RWPE2 (cell line): ENCODE data around the gene PPP1CB.

ENCODE experiments used
- ATAC-seq: fragments of 200-7000 bp; cut with Tn5 transposase; 3 replicates; pipeline ENCODE4 v1.9.1; 2021; ENCODE audit warnings: low read depth
- DNase-seq: peaks from one replicate; pipeline ENCODE4 v3.0.0-alpha.2; 2020; ENCODE audit warnings: low spot score
- H3K27ac ChIP-seq: fragments of 450-650 bp; 2 replicates; pipeline ENCODE4 v1.5.1; 2017; ENCODE audit warnings: mild to moderate bottlenecking; ENCODE audit not compliant: poor library complexity, severe bottlenecking
- H3K27me3 ChIP-seq: fragments of 250-450 bp; sonication (Bioruptor Pico); 2 replicates; pipeline ENCODE4 v1.5.1; 2021; ENCODE audit warnings: mild to moderate bottlenecking, moderate library complexity; ENCODE audit not compliant: insufficient read depth, poor library complexity, severe bottlenecking
- H3K36me3 ChIP-seq: fragments of 250-450 bp; sonication (Bioruptor Pico); 2 replicates; pipeline ENCODE4 v1.5.1; 2020; ENCODE audit warnings: low read depth, mild to moderate bottlenecking, moderate library complexity
- H3K4me1 ChIP-seq: fragments of 250-450 bp; sonication (Bioruptor Pico); 2 replicates; pipeline ENCODE4 v1.5.1; 2021; ENCODE audit warnings: mild to moderate bottlenecking, moderate library complexity; ENCODE audit not compliant: insufficient read depth, poor library complexity, severe bottlenecking
- H3K4me3 ChIP-seq: fragments of 250-450 bp; sonication (Bioruptor Pico); 2 replicates; pipeline ENCODE4 v1.5.1; 2021; ENCODE audit warnings: mild to moderate bottlenecking, moderate library complexity; ENCODE audit not compliant: severe bottlenecking
- H3K9me3 ChIP-seq: fragments of 250-450 bp; sonication (Bioruptor Pico); 2 replicates; pipeline ENCODE4 v1.5.1; 2021; ENCODE audit warnings: mild to moderate bottlenecking, moderate library complexity; ENCODE audit not compliant: severe bottlenecking
- TF ChIP-seq, protein P1 (sequence below): fragments of 450-650 bp; IDR thresholded peaks from one replicate; pipeline ENCODE4 v1.5.1; 2017; ENCODE audit warnings: mild to moderate bottlenecking, moderate library complexity; ENCODE audit not compliant: poor library complexity, severe bottlenecking

PPP1CB gene

DNA sequence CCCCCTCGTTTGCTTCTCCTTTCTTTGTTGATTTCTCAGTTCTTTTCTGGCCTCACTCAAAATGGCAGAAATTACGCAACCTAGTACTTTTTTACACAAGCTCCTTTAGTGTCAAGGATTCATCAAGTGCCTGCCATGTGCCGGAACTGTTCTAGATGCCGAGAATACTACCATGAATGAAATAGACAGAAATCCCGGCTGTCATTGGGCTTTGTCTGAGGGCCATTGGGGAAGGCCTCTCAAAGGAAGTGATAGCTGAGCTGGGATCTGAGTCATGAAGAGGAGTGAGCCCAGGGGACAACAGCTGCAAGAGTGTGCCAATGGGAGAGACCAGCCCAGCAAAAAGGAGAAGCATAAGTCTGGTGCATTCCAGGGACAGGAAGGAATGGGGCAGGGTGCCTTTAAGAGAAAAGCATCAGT is 34.3 kb upstream of the PPP1CB start:
- Histone ChIP-seq H3K27me3 (no peaks in the 10 kb centered on the region), H3K4me3 (no peak overlapping the region), H3K4me1 (peaks cover 29% of the 10 kb centered on the region), H3K36me3 (no peaks in the 10 kb centered on the region), H3K27ac (peak overlapping the region; percentile 77), H3K9me3 (no peaks in the 10 kb centered on the region)
- peak; percentile 69 for DNase-seq
- TF ChIP-seq, protein P1, sequence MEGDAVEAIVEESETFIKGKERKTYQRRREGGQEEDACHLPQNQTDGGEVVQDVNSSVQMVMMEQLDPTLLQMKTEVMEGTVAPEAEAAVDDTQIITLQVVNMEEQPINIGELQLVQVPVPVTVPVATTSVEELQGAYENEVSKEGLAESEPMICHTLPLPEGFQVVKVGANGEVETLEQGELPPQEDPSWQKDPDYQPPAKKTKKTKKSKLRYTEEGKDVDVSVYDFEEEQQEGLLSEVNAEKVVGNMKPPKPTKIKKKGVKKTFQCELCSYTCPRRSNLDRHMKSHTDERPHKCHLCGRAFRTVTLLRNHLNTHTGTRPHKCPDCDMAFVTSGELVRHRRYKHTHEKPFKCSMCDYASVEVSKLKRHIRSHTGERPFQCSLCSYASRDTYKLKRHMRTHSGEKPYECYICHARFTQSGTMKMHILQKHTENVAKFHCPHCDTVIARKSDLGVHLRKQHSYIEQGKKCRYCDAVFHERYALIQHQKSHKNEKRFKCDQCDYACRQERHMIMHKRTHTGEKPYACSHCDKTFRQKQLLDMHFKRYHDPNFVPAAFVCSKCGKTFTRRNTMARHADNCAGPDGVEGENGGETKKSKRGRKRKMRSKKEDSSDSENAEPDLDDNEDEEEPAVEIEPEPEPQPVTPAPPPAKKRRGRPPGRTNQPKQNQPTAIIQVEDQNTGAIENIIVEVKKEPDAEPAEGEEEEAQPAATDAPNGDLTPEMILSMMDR: no peak
- peak; percentile 72 for ATAC-seq

DNA sequence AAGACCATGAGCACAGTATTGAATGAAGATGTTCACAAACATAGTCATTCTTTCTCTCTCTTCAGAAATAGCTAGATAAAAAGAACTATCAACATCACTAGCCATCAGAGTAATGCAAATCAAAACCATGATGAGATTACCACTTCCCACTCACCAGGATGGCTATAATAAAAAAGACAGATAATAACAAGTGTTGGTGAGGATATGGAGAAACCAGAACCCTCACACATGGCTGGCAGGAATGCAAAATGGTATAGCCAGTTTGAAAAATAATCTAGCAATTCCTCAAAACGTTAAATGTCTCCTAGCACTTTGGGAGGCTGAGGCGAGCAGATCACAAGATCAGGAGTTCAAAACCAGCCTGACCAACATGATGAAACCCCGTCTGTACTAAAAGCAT is 31.3 kb upstream of the PPP1CB start:
- DNase-seq (no peak), ATAC-seq (no peak)
- H3K27ac ChIP-seq: no peak overlapping the region
- no peaks in the 10 kb centered on the region for H3K27me3 ChIP-seq
- H3K4me3 ChIP-seq: no peak overlapping the region
- TF ChIP-seq, protein P1: no peak
- no peaks in the 10 kb centered on the region for H3K9me3 ChIP-seq
- no peaks in the 10 kb centered on the region for H3K36me3 ChIP-seq
- H3K4me1 ChIP-seq: peaks cover 22% of the 10 kb centered on the region

DNA sequence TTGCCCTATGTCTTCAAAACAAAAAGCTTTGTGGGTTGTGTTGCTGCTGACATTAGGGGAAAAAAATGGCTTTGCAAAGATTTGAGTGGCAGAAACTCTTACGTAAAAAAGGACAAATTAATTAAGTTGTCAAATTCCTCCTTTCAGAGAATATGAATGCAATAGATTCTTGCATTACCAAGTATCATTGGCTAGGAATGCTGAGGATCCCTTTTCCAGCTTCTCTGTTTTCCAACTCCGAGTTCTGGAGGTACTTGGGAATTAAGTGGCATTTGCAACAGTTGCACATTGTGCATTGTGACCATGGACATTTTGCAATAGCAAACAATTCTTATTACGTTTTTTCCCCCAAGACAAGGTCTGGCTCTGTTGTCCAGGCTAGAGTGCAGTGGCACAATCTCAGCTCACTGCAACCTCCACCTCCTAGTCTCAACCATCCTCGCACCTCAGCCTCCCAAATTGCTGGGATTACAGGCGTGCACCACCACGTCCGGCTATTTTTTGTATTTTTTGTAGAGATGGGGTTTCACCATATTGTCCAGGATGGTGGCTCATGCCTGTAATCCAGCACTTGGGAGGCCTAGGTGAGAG is 29.9 kb upstream of the PPP1CB start:
- Histone ChIP-seq H3K36me3 (no peaks in the 10 kb centered on the region), H3K27me3 (no peaks in the 10 kb centered on the region), H3K4me3 (no peak overlapping the region), H3K4me1 (peaks cover 12% of the 10 kb centered on the region), H3K9me3 (no peaks in the 10 kb centered on the region), H3K27ac (no peak overlapping the region)
- DNase-seq (no peak), ATAC-seq (no peak)
- TF ChIP-seq, protein P1: no peak

DNA sequence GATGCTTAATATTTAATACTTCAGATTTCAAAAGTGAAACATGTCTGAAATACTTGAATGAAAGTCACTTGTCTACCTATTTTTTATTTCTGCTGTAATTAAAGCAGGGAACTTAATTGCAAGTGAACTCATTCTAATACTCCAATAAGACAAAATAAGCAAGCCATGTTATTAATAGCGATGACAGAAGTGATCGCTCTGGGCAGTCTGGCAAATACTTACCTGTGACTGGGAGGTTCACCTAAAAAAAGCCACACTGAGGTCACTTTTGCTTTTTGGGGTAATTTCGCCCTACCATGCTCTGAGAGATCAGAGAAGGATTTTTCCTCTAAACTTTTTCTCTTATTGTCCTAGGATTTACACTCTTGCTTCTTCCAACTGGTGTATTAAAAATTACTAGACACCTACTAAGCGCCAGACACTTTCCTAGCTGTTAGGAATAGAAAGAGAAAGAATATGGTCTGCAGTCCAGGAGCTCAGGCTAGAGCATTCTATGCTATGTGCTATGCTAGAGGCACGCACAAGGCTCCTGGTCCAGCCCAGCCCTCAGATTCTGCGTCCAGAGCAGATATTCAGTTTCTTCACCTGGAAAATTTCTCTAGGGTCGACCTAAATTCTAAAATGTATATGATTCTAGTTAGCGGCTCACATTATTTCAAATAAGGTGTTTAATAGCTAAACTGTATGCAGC is 26.5 kb upstream of the PPP1CB start:
- H3K4me3 ChIP-seq: no peak overlapping the region
- H3K9me3 ChIP-seq: no peaks in the 10 kb centered on the region
- no peaks in the 10 kb centered on the region for H3K36me3 ChIP-seq
- H3K27ac ChIP-seq: no peak overlapping the region
- TF ChIP-seq, protein P1: no peak
- H3K4me1 ChIP-seq: peaks cover 7% of the 10 kb centered on the region
- ATAC-seq (no peak), DNase-seq (no peak)
- H3K27me3 ChIP-seq: no peaks in the 10 kb centered on the region

DNA sequence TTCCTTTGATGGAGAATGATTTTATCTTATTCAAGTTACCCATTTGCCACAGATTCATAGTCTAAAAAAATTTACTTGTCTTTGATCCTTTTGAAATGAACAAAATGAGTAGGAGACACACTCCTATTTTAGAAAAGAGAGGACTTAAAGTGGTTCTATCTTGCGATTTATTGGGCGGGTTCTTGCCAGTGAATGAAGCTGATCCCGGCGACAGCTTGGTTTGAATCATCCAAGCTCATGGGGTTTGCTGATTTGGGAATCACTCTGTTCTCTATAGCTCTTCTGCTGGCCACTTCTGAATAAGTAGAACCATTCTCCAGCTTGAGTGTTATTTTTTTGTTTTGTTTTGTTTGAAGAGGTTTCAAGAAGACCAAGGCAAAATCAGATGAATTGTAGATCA is 25.5 kb upstream of the PPP1CB start:
- Histone ChIP-seq H3K27ac (no peak overlapping the region), H3K4me3 (no peak overlapping the region), H3K4me1 (peaks cover 7% of the 10 kb centered on the region), H3K36me3 (no peaks in the 10 kb centered on the region), H3K9me3 (no peaks in the 10 kb centered on the region), H3K27me3 (no peaks in the 10 kb centered on the region)
- ATAC-seq: no peak
- TF ChIP-seq, protein P1: no peak
- no peak for DNase-seq
